ENCODE data around the gene C16orf92.

Gene C16orf92

GRCh38 chr16:30022887-30023286 lies at the start of gene C16orf92:
C16orf92 (plus strand) TSS chr16:30023198; CDS start chr16:30023341, 143 bp downstream.
- Histone ChIP-seq H3K27me3 (ENCODE audit: control insufficient read depth in 2 of 2, insufficient read depth in 2 of 2, low read length in 2 of 2) (peaks cover 4 to 8% of the 10 kb centered on the region in 2 donors), H3K9ac (ENCODE audit: low read depth in 1 of 2, low read length in 2 of 2) (peak within 1 kb of the TSS in 1 of 2 donors; percentile 61), H3K36me3 (ENCODE audit: control insufficient read depth in 2 of 2, insufficient read depth in 2 of 2, low read length in 2 of 2) (no peaks in the 10 kb centered on the region), H3K9me3 (ENCODE audit: control insufficient read depth in 2 of 2, low read length in 2 of 2) (no peaks in the 10 kb centered on the region), H3K4me3 (ENCODE audit: low read length in 2 of 2) (no peak within 1 kb of the TSS), H3K27ac (ENCODE audit: low read depth in 2 of 2, low read length in 2 of 2) (no peak within 1 kb of the TSS), H3K4me1 (ENCODE audit: control insufficient read depth in 2 of 2, insufficient read depth in 2 of 2, low read length in 2 of 2) (peaks cover 5 to 12% of the 10 kb centered on the region in 2 donors)

- peak within 1 kb of the TSS; percentile 89 to 92 for H3K27ac ChIP-seq (ENCODE audit: low read depth in 2 of 2, low read length in 2 of 2)
- H3K9ac ChIP-seq (ENCODE audit: low read depth in 1 of 2, low read length in 2 of 2): peak within 1 kb of the TSS; percentile 84 to 91
- peaks cover 18 to 23% of the 10 kb centered on the region in 2 donors for H3K36me3 ChIP-seq (ENCODE audit: control insufficient read depth in 2 of 2, insufficient read depth in 2 of 2, low read length in 2 of 2)
- peaks cover 22 to 31% of the 10 kb centered on the region in 2 donors for H3K4me1 ChIP-seq (ENCODE audit: control insufficient read depth in 2 of 2, insufficient read depth in 2 of 2, low read length in 2 of 2)
- H3K4me3 ChIP-seq (ENCODE audit: low read length in 2 of 2): peak within 1 kb of the TSS; percentile 91 to 95
- H3K27me3 ChIP-seq (ENCODE audit: control insufficient read depth in 2 of 2, insufficient read depth in 2 of 2, low read length in 2 of 2): no peaks in the 10 kb centered on the region
- H3K9me3 ChIP-seq (ENCODE audit: control insufficient read depth in 2 of 2, low read length in 2 of 2): no peaks in the 10 kb centered on the region
Observed at GRCh38 chr16:29973384-29974246, 49.4 kb upstream of the C16orf92 start, which contains the start of gene TAOK2. TAOK2 (plus strand) TSS chr16:29973868; CDS start chr16:29977773, 3,905 bp downstream.

GRCh38 chr16:29974291-29975133 lies 48.5 kb upstream of the C16orf92 start:
- Histone ChIP-seq H3K9ac (ENCODE audit: low read depth in 1 of 2, low read length in 2 of 2) (peak overlapping the region; percentile 84 to 91), H3K4me1 (ENCODE audit: control insufficient read depth in 2 of 2, insufficient read depth in 2 of 2, low read length in 2 of 2) (peaks cover 22 to 31% of the 10 kb centered on the region in 2 donors), H3K27ac (ENCODE audit: low read depth in 2 of 2, low read length in 2 of 2) (peak overlapping the region; percentile 89 to 92), H3K36me3 (ENCODE audit: control insufficient read depth in 2 of 2, insufficient read depth in 2 of 2, low read length in 2 of 2) (peaks cover 23 to 27% of the 10 kb centered on the region in 2 donors), H3K27me3 (ENCODE audit: control insufficient read depth in 2 of 2, insufficient read depth in 2 of 2, low read length in 2 of 2) (no peaks in the 10 kb centered on the region), H3K4me3 (ENCODE audit: low read length in 2 of 2) (peak overlapping the region; percentile 91 to 95), H3K9me3 (ENCODE audit: control insufficient read depth in 2 of 2, low read length in 2 of 2) (no peaks in the 10 kb centered on the region)

- H3K27me3 ChIP-seq (ENCODE audit: control insufficient read depth in 2 of 2, insufficient read depth in 2 of 2, low read length in 2 of 2): no peaks in the 10 kb centered on the region
- peak overlapping the region in 1 of 2 donors; percentile 92 for H3K27ac ChIP-seq (ENCODE audit: low read depth in 2 of 2, low read length in 2 of 2)
- peaks cover 30% of the 10 kb centered on the region in 2 donors for H3K36me3 ChIP-seq (ENCODE audit: control insufficient read depth in 2 of 2, insufficient read depth in 2 of 2, low read length in 2 of 2)
- no peaks in the 10 kb centered on the region for H3K9me3 ChIP-seq (ENCODE audit: control insufficient read depth in 2 of 2, low read length in 2 of 2)
- H3K4me3 ChIP-seq (ENCODE audit: low read length in 2 of 2): peak overlapping the region; percentile 91 to 95
- peaks cover 22 to 31% of the 10 kb centered on the region in 2 donors for H3K4me1 ChIP-seq (ENCODE audit: control insufficient read depth in 2 of 2, insufficient read depth in 2 of 2, low read length in 2 of 2)
- peak overlapping the region; percentile 84 to 91 for H3K9ac ChIP-seq (ENCODE audit: low read depth in 1 of 2, low read length in 2 of 2)
Observed at GRCh38 chr16:29975134-29975538, 47.9 kb upstream of the C16orf92 start.

GRCh38 chr16:29975811-29976511 lies 47.0 kb upstream of the C16orf92 start:
- Histone ChIP-seq H3K27me3 (ENCODE audit: control insufficient read depth in 2 of 2, insufficient read depth in 2 of 2, low read length in 2 of 2) (no peaks in the 10 kb centered on the region), H3K27ac (ENCODE audit: low read depth in 2 of 2, low read length in 2 of 2) (no peak overlapping the region), H3K9me3 (ENCODE audit: control insufficient read depth in 2 of 2, low read length in 2 of 2) (no peaks in the 10 kb centered on the region), H3K4me1 (ENCODE audit: control insufficient read depth in 2 of 2, insufficient read depth in 2 of 2, low read length in 2 of 2) (peaks cover 22 to 31% of the 10 kb centered on the region in 2 donors), H3K36me3 (ENCODE audit: control insufficient read depth in 2 of 2, insufficient read depth in 2 of 2, low read length in 2 of 2) (peaks cover 35 to 39% of the 10 kb centered on the region in 2 donors), H3K4me3 (ENCODE audit: low read length in 2 of 2) (peak overlapping the region; percentile 19 to 91), H3K9ac (ENCODE audit: low read depth in 1 of 2, low read length in 2 of 2) (peak overlapping the region in 1 of 2 donors; percentile 32)

GRCh38 chr16:29977063-29977825 lies 45.8 kb upstream of the C16orf92 start:
- H3K9ac ChIP-seq (ENCODE audit: low read depth in 1 of 2, low read length in 2 of 2): no peak overlapping the region
- peaks cover 22 to 31% of the 10 kb centered on the region in 2 donors for H3K4me1 ChIP-seq (ENCODE audit: control insufficient read depth in 2 of 2, insufficient read depth in 2 of 2, low read length in 2 of 2)
- H3K36me3 ChIP-seq (ENCODE audit: control insufficient read depth in 2 of 2, insufficient read depth in 2 of 2, low read length in 2 of 2): peaks cover 40 to 47% of the 10 kb centered on the region in 2 donors
- no peak overlapping the region for H3K27ac ChIP-seq (ENCODE audit: low read depth in 2 of 2, low read length in 2 of 2)
- no peaks in the 10 kb centered on the region for H3K9me3 ChIP-seq (ENCODE audit: control insufficient read depth in 2 of 2, low read length in 2 of 2)
- H3K27me3 ChIP-seq (ENCODE audit: control insufficient read depth in 2 of 2, insufficient read depth in 2 of 2, low read length in 2 of 2): no peaks in the 10 kb centered on the region
- H3K4me3 ChIP-seq (ENCODE audit: low read length in 2 of 2): no peak overlapping the region

- Histone ChIP-seq H3K4me1 (ENCODE audit: control insufficient read depth in 2 of 2, insufficient read depth in 2 of 2, low read length in 2 of 2) (peaks cover 21 to 30% of the 10 kb centered on the region in 2 donors), H3K27ac (ENCODE audit: low read depth in 2 of 2, low read length in 2 of 2) (no peak overlapping the region), H3K9me3 (ENCODE audit: control insufficient read depth in 2 of 2, low read length in 2 of 2) (no peaks in the 10 kb centered on the region), H3K9ac (ENCODE audit: low read depth in 1 of 2, low read length in 2 of 2) (no peak overlapping the region), H3K36me3 (ENCODE audit: control insufficient read depth in 2 of 2, insufficient read depth in 2 of 2, low read length in 2 of 2) (peaks cover 49 to 56% of the 10 kb centered on the region in 2 donors), H3K27me3 (ENCODE audit: control insufficient read depth in 2 of 2, insufficient read depth in 2 of 2, low read length in 2 of 2) (no peaks in the 10 kb centered on the region), H3K4me3 (ENCODE audit: low read length in 2 of 2) (no peak overlapping the region)
Observed at GRCh38 chr16:29978081-29978480, 44.9 kb upstream of the C16orf92 start.

- H3K9me3 ChIP-seq (ENCODE audit: control insufficient read depth in 2 of 2, low read length in 2 of 2): no peaks in the 10 kb centered on the region
- H3K9ac ChIP-seq (ENCODE audit: low read depth in 1 of 2, low read length in 2 of 2): no peak overlapping the region
- no peak overlapping the region for H3K4me3 ChIP-seq (ENCODE audit: low read length in 2 of 2)
- H3K36me3 ChIP-seq (ENCODE audit: control insufficient read depth in 2 of 2, insufficient read depth in 2 of 2, low read length in 2 of 2): peaks cover 55 to 62% of the 10 kb centered on the region in 2 donors
- no peak overlapping the region for H3K27ac ChIP-seq (ENCODE audit: low read depth in 2 of 2, low read length in 2 of 2)
- peaks cover 19 to 26% of the 10 kb centered on the region in 2 donors for H3K4me1 ChIP-seq (ENCODE audit: control insufficient read depth in 2 of 2, insufficient read depth in 2 of 2, low read length in 2 of 2)
- H3K27me3 ChIP-seq (ENCODE audit: control insufficient read depth in 2 of 2, insufficient read depth in 2 of 2, low read length in 2 of 2): no peaks in the 10 kb centered on the region
Observed at GRCh38 chr16:29978564-29979270, 44.3 kb upstream of the C16orf92 start.
